ENCODE data around the gene WDR11. TPM values are rescaled to one million over a fixed set of nuclear protein-coding genes. Genes with fewer than 3 reads are reported as not detected.

WDR11 gene
- total RNA-seq, 1 experiment from 2014 or later: 48.3 TPM

DNA sequence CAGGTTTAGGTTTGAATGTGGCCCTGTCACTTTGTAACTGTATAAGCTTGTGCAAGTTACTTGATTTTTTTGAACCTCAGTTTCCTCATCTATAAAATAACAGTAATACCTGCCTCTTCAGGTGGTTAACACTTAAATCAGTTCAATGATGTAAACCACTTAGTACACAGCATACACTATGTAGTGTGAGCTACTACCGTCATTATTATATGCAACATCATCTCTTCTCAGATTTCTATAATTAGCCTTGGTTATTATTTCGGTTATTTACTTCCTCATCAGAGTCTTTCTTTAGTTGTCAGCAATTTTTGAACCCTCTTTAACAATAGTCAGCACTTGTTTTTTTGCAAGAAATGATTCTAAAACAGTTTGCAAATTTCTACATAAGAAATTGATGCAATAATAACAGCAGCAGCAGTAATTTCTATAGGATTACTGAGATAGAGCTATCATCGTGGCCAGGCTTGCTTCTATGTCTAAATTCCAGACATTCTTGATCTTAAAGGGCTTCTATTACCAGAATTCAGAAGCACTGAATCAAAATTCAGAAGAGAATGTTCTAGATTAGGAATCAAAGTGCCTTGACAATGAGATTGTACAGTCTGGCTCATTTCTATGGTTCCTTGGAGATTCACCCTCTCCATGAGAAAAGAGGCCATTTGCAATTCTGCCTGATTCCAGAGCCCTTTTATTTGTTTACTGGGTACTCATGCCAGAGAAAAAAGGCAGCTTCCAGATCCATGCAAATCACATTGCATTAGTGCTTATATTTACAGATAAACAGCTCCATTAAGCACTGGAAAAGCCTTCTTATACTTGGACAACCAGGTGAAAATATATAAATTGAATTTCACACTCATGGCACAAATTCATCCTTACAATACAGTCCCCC, 25.0 kb upstream of the WDR11 start (continued):
- TF ChIP-seq, protein P1, sequence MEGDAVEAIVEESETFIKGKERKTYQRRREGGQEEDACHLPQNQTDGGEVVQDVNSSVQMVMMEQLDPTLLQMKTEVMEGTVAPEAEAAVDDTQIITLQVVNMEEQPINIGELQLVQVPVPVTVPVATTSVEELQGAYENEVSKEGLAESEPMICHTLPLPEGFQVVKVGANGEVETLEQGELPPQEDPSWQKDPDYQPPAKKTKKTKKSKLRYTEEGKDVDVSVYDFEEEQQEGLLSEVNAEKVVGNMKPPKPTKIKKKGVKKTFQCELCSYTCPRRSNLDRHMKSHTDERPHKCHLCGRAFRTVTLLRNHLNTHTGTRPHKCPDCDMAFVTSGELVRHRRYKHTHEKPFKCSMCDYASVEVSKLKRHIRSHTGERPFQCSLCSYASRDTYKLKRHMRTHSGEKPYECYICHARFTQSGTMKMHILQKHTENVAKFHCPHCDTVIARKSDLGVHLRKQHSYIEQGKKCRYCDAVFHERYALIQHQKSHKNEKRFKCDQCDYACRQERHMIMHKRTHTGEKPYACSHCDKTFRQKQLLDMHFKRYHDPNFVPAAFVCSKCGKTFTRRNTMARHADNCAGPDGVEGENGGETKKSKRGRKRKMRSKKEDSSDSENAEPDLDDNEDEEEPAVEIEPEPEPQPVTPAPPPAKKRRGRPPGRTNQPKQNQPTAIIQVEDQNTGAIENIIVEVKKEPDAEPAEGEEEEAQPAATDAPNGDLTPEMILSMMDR (IDR thresholded peaks at IDR 0.05 in 2 of 3, conservative IDR thresholded peaks at IDR 0.05 in 1 of 3; ENCODE audit: borderline replicate concordance in 1 of 3, insufficient read depth in 1 of 3, low read depth in 2 of 3, low read length in 2 of 3): no peak
- TF ChIP-seq JUND (IDR thresholded peaks at IDR 0.05): no peak
- TF ChIP-seq SIN3A (IDR thresholded peaks at IDR 0.05; ENCODE audit: low read depth): no peak
- TF ChIP-seq ELF1 (IDR thresholded peaks at IDR 0.05; ENCODE audit: borderline replicate concordance, low read depth): no peak
- TF ChIP-seq, protein P2, sequence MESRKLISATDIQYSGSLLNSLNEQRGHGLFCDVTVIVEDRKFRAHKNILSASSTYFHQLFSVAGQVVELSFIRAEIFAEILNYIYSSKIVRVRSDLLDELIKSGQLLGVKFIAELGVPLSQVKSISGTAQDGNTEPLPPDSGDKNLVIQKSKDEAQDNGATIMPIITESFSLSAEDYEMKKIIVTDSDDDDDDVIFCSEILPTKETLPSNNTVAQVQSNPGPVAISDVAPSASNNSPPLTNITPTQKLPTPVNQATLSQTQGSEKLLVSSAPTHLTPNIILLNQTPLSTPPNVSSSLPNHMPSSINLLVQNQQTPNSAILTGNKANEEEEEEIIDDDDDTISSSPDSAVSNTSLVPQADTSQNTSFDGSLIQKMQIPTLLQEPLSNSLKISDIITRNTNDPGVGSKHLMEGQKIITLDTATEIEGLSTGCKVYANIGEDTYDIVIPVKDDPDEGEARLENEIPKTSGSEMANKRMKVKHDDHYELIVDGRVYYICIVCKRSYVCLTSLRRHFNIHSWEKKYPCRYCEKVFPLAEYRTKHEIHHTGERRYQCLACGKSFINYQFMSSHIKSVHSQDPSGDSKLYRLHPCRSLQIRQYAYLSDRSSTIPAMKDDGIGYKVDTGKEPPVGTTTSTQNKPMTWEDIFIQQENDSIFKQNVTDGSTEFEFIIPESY (IDR thresholded peaks at IDR 0.05; ENCODE audit: extremely low read depth, insufficient replicate concordance, low read length): no peak
- no peak for TF ChIP-seq RAD21 (IDR thresholded peaks at IDR 0.05; ENCODE audit: low read depth)
- TF ChIP-seq POLR2A (IDR thresholded peaks at IDR 0.05; ENCODE audit: borderline replicate concordance, extremely low read depth, insufficient read depth, insufficient read length): no peak
- TF ChIP-seq EZH2 (IDR thresholded peaks at IDR 0.05): no peak
- TF ChIP-seq, protein P3, sequence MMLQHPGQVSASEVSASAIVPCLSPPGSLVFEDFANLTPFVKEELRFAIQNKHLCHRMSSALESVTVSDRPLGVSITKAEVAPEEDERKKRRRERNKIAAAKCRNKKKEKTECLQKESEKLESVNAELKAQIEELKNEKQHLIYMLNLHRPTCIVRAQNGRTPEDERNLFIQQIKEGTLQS (IDR thresholded peaks at IDR 0.05): no peak
- TF ChIP-seq CBX3 (IDR thresholded peaks at IDR 0.05; ENCODE audit: low read depth): no peak
- TF ChIP-seq ZFX (IDR thresholded peaks at IDR 0.05): no peak
- no peak for TF ChIP-seq EGR1 (IDR thresholded peaks at IDR 0.05; ENCODE audit: low read depth)
- no peak for TF ChIP-seq CEBPB (IDR thresholded peaks at IDR 0.05; ENCODE audit: low read depth)
- TF ChIP-seq, protein P4, sequence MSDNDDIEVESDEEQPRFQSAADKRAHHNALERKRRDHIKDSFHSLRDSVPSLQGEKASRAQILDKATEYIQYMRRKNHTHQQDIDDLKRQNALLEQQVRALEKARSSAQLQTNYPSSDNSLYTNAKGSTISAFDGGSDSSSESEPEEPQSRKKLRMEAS (IDR thresholded peaks at IDR 0.05): no peak

All from HCT116 (cell line).